DND-41 (cell line): ENCODE measurements around the gene RHOD.

ENCODE experiments used
- CTCF ChIP-seq: IDR thresholded peaks from 2 replicates; pipeline ENCODE4 v1.5.1; 2012; ENCODE audit warnings: borderline replicate concordance, low read length, moderate library complexity, mild to moderate bottlenecking; ENCODE audit not compliant: poor library complexity, severe bottlenecking; ENCODE audit errors: extremely low read depth
- EZH2 ChIP-seq: IDR thresholded peaks from 3 replicates; pipeline ENCODE4 v1.6.1; 2012; ENCODE audit warnings: borderline replicate concordance, low read depth, mild to moderate bottlenecking, moderate library complexity, low read length, inconsistent platforms; ENCODE audit not compliant: severe bottlenecking

- TF ChIP-seq CTCF (peak; percentile 24), EZH2 (no peak)
These were observed 62.3 kb downstream of the RHOD start, which contains the start of gene KDM2A for GRCh38 chr11:67118801-67119584.
